ENCODE data around the gene CACHD1. TPM values are rescaled to one million over a fixed set of nuclear protein-coding genes. Genes with fewer than 3 reads are reported as not detected.
A peak's percentile ranks its signal among the peaks of the same experiment; 100 is the strongest.
"Not testable (repeated sequence)": the region's sequence is repeated elsewhere in the genome, so short reads cannot be mapped to it uniquely, and the experiment has no call there.

The CACHD1 gene
- total RNA-seq, 1 donor from 2014 or later: 3.1 TPM

DNA sequence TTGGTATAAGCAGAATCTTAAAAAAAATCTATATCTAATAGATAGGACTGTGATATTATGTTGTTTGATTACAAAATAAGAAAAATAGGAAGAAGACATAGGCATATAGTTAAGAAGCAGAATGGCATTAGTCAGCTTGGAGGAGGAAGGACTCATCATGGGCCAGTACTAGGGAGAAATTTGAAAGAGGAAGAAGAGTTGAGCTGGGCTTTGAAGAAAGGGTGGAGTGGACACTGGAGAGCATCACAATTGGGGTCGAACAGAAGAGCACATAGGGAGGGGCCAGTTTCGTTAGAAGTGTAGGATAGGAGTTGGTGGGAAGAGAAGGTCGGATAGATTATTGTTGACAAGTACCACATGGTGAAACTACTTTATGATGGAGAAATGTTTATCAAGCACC is 129.3 kb downstream of the CACHD1 start:
- intact Hi-C loops (cut with micrococcal nuclease): no loop called here

GRCh38 chr1:64601207-64601606 is 131.3 kb downstream of the CACHD1 start:
- DNase-seq: no peak
- no peak for ATAC-seq
- intact Hi-C loops (cut with micrococcal nuclease): no loop called here

More for the DNA sequence above, 129.3 kb downstream of the CACHD1 start:
- no peak for ATAC-seq
- no peak for DNase-seq

GRCh38 chr1:64608005-64608650 is 138.2 kb downstream of the CACHD1 start:
- intact Hi-C loops (cut with micrococcal nuclease): no loop called here
- DNase-seq (no peak), ATAC-seq (no peak)

DNA sequence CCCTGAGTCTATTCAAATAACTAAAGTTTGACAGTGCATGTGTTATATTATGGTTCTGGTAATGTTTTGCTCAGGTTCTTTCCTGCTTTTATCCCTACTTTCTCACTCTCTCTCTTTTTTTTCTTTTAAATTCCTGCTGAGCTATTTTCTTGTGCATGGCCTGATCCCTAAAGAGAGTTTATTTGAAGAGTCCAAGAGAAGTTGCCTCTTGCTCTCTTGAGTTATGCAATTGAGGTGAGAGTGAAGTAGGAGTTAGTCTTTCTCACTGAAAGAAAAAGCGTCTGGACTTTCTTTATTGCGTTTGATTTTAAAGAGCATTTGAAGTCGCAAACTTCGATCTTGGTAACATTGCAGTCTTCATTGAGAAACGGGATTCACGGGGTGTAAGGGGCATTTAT is 138.7 kb downstream of the CACHD1 start:
- DNase-seq: no peak
- no peak for ATAC-seq
- intact Hi-C loops (cut with micrococcal nuclease): no loop called here

DNA sequence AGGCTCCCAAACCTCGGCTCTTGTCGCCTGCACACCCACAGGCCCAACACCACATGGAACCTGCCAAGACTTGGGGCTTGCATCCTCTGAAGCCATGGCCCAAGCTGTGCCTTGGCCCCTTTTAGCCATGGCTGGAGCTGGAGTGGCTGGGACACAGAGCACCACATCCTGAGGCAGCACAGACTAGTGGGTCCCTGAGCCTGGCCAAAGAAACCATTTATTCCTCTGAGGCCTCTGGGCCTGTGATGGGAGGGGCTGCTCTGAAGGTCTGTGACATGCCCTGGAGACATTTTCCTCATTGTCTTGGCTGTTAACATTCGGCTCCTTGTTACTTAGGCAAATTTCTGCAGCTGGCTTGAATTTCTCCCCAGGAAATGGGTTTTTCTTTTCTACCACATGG is 141.0 kb downstream of the CACHD1 start:
- ATAC-seq; intact Hi-C loops (cut with micrococcal nuclease); DNase-seq: not testable (repeated sequence)

DNA sequence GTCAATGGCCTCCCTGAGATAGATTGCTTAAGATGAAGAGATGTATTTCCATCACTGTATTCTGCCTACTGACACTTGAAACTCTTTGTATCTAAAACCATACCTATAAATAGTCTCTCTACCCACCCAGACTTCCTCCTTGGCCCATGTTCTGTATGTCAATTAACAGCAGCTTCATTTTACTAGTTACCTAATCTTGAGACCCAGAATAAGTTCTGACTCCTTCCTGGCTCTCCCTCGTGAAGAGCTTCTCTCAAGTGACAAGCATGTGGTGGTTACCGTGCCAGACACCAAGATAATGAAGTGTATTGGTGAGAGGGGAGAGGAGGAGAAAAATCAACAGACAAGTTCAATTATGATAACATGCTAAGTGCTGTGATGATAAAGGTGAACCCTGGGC is 146.1 kb downstream of the CACHD1 start:
- intact Hi-C loops (cut with micrococcal nuclease): no loop called here
- peak; percentile 87 for ATAC-seq
- no peak for DNase-seq

GRCh38 chr1:64623750-64624191 is 153.8 kb downstream of the CACHD1 start:
- no peak for ATAC-seq
- intact Hi-C loops (cut with micrococcal nuclease): no loop called here
- no peak for DNase-seq

GRCh38 chr1:64624218-64624713 is 154.3 kb downstream of the CACHD1 start:
- ATAC-seq (peak; percentile 82), DNase-seq (no peak)
- intact Hi-C loops (cut with micrococcal nuclease): no loop called here

- ATAC-seq: peak; percentile 55
- intact Hi-C loops (cut with micrococcal nuclease): no loop called here
- no peak for DNase-seq
Measured at GRCh38 chr1:64624808-64625207, 154.9 kb downstream of the CACHD1 start.

GRCh38 chr1:64630611-64631010 is 160.7 kb downstream of the CACHD1 start:
- ATAC-seq: no peak
- intact Hi-C loops (cut with micrococcal nuclease): no loop called here

DNA sequence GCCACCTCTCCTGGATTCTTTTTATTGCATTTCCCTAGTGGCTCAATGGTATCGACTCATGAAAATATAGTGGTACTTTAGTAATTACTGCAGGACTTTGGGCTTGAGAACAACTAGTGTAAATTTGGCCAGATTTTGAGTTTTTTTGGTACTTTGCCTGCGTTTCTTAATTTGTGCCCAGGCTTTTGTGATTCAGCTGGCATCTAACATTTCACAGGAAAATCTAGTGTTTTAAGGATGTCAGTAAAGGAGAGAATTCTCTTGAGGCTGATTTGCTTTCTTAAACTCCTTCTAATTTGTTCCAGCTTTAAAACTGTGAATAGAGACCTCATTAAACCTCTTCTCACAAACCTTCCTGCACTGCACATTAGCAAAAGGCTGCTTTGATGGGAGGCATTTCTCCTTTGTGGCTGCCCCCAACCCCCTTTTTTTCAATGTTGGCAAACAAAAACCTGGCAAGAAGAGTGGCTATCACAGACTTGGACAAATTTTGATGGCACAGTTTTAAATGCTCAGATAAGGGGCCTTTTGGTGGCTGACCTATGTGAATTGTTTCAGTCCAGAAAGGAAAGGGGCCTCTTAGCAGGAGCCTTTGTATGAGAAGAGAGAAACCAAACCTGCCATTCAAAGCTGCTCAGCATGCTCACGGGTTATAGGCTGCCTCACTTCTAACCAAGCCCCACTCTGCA is 161.6 kb downstream of the CACHD1 start:
- intact Hi-C loops (cut with micrococcal nuclease): no loop called here
- no peak for DNase-seq
- no peak for ATAC-seq

More at GRCh38 chr1:64630611-64631010, 160.7 kb downstream of the CACHD1 start:
- no peak for DNase-seq

DNA sequence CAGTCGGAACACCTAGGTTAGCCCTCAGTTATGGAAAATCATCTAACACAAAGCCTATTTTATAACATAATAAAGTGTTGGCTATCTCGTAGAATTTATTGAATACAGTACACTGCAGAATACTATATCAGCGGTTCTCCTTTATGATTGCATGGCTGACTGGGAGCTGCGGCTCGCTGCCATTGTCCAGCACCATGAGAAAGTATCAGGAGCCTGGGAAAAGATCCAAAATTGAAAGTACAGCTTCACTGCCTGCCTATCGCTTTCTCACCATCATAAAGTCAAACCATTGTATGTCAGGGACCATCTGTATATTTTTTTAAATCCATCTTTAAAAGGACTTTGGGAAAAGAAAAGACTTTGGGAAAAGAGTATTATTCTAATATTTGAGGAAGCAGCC is 163.0 kb downstream of the CACHD1 start:
- DNase-seq (no peak), ATAC-seq (no peak)
- intact Hi-C loops (cut with micrococcal nuclease): no loop called here

DNA sequence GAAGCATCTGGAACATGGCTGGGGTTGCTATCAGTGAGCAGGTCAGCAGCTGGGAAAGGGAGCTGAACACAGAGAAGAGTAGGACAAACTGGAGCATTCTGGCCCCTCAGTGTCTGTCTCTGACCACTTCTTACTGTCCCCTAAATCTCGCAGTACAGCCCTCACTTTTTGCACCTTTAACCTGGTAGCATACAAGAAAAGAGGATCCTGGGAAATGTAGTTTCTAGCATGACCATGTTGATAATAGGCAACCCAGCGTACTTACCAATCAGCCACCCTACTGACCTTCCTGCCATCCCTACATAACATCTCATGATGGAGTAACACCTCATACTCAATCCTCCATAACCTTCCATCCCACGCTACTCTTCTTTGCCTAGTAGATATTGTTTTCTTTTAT is 175.8 kb downstream of the CACHD1 start:
- intact Hi-C loops (cut with micrococcal nuclease): no loop called here
- ATAC-seq: no peak
- no peak for DNase-seq

GRCh38 chr1:64650411-64650810 is 180.5 kb downstream of the CACHD1 start:
- intact Hi-C loops (cut with micrococcal nuclease): no loop called here
- DNase-seq (no peak), ATAC-seq (no peak)

DNA sequence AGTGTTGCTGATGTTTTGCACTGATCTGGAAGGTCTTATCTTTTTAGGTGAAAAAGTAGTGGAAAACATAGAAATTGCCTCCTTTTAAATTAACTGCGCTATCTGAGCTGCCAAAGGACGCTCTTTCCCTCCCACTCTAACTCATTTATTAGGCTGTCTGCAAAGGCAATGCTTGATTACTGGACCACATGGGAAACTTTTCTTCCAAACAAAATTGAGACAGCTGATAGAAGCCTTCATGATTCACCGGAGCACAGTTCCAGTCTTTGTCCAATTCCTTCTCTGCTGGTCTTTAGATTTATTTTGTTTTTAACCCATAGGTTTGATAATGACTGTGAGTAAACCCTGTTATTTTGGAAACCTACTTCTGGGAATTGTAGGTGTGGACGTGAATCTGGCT is 181.9 kb downstream of the CACHD1 start:
- intact Hi-C loops (cut with micrococcal nuclease): no loop called here
- ATAC-seq: peak; percentile 43
- DNase-seq: no peak

DNA sequence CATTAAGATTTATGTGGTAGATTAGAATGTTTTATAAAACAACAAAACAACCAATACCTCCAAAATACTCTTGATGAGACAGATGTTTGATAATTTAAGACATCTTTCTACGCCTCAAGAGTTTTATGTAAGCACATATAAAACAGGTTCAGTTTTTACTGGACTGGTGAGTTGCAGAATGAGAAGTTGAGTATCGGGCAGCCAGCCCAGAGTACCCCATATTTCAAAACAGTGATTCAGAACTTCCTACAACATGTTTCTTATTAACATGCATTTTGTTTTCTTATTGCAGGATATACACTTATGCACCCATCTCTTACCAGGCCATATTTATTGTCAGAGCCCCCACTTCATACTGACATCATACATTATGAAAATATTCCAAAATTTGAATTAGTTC is 183.5 kb downstream of the CACHD1 start:
- ATAC-seq (no peak), DNase-seq (no peak)
- intact Hi-C loops (cut with micrococcal nuclease): no loop called here

DNA sequence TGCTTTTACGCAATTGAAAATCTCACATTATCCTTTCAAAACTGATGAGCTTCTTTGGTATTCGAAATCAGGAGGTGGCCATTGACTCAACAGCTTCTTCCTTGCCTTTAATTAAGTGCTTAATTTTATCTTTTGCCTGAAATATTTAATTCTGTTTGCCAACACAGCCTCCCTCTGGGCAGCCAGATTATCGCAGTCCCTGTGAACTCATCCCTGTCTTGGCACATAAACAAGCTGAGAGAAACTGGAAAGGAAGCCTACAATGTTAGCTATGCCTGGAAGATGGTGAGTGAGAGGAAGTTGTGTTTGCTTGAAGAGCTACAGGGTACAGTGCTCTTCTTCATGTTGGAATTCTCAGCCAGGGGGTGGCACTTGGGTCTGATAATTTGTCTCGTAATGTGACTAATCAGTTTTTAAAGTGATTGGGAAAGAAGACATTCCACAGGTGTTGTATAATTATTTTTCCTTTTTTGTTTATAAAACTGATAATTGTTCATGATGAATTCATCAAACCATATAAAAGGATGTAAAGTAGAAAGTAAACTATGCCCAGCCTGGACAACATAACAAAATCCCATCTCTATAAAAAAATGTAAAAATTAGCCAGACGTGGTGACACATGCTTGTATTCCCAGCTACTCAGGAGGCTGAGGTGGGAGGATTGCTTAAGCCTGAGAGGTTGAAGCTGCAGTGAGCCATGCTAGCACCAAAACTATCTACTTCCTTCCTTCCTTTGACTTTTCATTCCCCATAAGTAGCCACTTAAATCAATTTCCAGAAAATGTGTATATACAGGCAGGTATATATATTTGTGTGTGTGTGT is 184.8 kb downstream of the CACHD1 start:
- intact Hi-C loops (cut with micrococcal nuclease): no loop called here
- ATAC-seq (peak; percentile 74), DNase-seq (no peak)

GRCh38 chr1:64655861-64656260 is 185.9 kb downstream of the CACHD1 start:
- intact Hi-C loops (cut with micrococcal nuclease): no loop called here
- DNase-seq (no peak), ATAC-seq (no peak)

- ATAC-seq (no peak), DNase-seq (no peak)
- intact Hi-C loops (cut with micrococcal nuclease): no loop called here
Measured at GRCh38 chr1:64659478-64660138, 189.7 kb downstream of the CACHD1 start.
